VCaP (cell line): ENCODE measurements around the gene CPSF7.
A peak's percentile ranks its signal among the peaks of the same experiment; 100 is the strongest.

Experiments
- H3K27ac ChIP-seq: fragments of 450-650 bp; 2 replicates; pipeline ENCODE4 v1.5.1; 2017
- TF ChIP-seq, protein P1 (sequence below): fragments of 450-650 bp; conservative IDR thresholded peaks from 2 replicates; pipeline ENCODE4 v1.5.1; 2017; ENCODE audit warnings: mild to moderate bottlenecking, moderate library complexity

The CPSF7 gene

DNA sequence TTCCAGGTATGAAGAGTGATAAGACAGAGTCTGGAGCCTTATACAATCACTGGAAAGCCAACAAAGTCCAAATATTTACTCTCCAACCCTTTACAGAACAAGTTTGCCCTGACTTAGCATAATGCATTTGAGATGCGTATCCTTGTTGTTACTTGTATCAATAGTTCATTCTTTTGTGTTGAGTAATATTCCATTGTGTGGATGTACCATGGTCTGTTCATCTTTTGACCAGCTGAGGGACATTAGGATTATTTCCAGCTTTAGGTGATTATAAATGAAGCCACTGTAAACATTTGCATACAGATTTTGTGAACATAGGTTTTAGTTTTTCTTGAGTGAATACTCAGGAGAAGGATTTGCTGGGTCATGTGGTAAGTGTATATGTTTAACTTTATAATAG, 9.8 kb upstream of the CPSF7 start:
- TF ChIP-seq, protein P1, sequence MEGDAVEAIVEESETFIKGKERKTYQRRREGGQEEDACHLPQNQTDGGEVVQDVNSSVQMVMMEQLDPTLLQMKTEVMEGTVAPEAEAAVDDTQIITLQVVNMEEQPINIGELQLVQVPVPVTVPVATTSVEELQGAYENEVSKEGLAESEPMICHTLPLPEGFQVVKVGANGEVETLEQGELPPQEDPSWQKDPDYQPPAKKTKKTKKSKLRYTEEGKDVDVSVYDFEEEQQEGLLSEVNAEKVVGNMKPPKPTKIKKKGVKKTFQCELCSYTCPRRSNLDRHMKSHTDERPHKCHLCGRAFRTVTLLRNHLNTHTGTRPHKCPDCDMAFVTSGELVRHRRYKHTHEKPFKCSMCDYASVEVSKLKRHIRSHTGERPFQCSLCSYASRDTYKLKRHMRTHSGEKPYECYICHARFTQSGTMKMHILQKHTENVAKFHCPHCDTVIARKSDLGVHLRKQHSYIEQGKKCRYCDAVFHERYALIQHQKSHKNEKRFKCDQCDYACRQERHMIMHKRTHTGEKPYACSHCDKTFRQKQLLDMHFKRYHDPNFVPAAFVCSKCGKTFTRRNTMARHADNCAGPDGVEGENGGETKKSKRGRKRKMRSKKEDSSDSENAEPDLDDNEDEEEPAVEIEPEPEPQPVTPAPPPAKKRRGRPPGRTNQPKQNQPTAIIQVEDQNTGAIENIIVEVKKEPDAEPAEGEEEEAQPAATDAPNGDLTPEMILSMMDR = no peak
- no peak overlapping the region; the same call in 1 of the 2 replicates for H3K27ac ChIP-seq

DNA sequence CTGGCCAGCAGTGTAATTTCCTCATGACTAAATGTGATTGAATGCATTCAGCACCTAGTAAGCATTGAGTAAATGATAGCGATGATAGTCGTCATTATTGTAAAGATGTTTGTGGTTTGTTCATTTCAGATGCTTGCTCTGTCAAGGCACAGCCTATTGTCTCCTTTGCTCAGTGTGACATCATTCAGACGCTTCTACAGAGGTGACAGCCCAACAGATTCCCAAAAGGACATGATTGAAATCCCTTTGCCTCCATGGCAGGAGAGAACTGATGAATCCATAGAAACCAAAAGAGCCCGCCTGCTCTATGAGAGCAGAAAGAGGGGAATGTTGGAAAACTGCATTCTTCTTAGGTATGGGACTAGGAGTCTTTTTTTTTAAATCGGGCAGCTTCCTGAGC, 7.7 kb upstream of the CPSF7 start:
- no peak overlapping the region for H3K27ac ChIP-seq
- TF ChIP-seq, protein P1 = no peak

DNA sequence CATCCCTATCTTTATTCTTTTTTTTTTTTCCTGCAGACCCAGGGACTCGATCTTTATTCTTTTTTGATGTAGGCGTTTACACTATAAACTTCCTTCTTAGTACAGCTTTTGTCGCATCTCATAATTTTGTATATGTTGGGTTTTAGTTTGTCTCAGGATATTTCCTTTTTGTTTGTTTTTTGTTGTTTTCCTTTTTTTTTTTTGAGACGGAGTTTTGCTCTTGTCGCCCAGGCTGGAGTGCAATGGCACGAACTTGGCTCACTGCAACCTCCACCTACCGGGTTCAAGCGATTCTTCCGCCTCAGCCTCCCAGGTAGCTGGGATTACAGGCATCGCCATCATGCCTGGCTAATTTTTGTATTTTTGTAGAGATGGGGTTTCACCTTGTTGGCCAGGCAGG, 1.1 kb upstream of the CPSF7 start:
- H3K27ac ChIP-seq = peak overlapping the region; percentile 97

DNA sequence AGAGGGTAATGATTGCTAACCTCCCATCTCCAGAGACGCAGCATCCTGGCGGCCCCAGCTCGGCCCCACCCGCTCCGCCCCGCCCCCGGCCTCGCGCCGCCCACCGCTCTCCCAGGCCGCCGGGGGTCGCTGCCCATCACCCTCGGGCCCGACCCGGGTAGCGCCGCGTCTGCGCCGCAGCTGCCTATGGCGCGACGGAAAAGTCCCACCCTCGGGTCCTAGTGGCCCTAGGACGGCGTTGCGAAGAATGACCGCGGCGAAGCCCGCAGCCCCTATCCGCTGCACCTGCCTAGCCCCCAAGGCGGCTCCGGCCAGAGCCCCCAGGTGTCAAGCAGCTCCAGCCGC, 457 bp downstream of the CPSF7 start:
- TF ChIP-seq, protein P1 = peak; percentile 54
- H3K27ac ChIP-seq = peak overlapping the region; percentile 97

DNA sequence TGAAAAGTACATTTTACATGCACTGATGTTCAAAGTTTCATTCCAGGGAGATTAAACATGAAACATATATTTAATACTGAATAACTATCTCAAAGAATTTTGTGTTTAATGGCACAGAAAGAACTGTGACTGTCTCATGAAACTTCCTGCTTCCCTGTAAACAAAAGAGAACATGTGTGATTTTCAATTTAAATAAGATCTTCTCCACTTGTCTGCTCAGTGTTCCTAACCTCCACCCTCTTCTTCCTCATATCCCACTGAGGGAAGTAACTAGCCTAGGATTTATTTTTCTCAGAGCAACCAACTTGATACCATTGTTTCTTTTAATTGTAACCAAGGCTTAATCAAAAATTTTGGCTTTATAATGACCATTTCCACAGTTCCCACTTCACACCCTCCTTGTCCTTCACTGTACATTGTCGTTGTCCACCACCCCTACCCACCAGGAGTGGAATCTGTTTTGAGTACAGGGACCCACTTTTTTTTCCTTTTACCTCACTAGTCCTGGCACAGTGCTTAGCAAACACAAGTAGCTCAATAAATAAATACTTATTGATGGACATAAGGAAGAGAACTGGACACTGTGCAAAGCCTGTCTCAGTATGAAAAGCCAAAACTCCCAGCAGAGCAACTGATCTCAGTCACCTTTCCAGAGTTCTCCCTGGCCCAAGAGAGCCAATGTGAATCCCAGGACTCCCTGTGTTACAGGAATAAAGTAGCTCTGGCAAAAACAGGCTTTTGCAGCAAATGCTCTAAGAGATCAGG, 4.2 kb downstream of the CPSF7 start:
- H3K27ac ChIP-seq = peak overlapping the region; percentile 97
- TF ChIP-seq, protein P1 = no peak

DNA sequence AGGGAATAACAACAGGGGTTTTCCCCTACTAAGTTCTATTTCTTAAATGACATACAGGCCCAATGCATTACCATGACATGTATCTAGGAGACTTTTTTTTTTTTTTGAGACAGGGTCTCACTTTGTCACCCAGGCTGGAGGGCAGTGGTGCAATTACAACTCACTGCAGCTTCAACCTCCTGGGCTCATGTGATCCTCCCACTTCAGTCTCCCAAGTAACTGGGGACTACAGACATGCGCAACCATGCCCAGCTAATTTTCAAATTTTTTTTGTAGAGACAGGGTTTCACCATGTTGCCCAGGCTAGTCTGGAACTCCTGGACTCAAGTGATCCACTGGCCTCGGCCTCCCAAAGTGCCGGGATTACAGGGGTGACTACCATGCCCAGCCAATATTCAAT, 7.5 kb downstream of the CPSF7 start:
- H3K27ac ChIP-seq = no peak overlapping the region
- TF ChIP-seq, protein P1 = no peak

DNA sequence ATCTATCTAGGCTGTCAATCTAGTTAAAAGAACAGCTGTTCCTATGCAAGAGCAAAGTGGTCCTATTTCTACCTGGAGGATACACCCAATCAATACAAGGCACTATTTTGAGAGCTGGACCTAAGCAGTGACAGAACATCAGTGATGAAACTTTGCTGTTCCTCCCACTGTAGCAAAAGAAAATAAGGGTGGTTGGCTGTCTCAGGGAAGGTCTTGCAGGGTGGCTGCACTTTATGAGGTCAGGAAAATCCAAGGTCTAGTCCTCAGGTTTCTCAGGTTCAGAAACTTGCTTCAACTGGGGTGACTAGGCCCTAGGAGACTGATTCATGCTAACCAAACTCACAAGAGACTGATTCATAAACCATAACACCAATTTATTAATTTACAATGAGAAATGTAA, 11.6 kb downstream of the CPSF7 start:
- TF ChIP-seq, protein P1 = no peak
- no peak overlapping the region for H3K27ac ChIP-seq

DNA sequence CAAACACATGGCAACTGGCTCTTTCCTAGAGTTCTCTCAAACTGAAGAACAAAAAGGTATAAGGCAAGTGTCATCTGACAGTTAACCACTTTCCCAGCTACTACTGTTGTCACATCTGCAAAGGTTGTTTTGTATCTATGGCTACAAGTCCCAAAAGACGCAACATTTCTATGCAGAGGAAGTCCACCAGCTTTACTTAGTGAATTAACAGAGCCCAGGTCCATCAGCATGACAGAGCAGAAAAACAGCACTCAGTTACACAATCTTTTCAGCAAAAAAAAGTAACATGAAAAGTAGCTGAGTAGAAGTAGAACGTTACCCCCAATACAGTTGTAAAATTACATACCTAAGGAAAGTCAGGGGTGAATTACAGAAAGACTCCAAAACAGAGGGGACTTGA, 12.1 kb downstream of the CPSF7 start:
- H3K27ac ChIP-seq = no peak overlapping the region
- TF ChIP-seq, protein P1 = no peak
